ENCODE results near the gene RTL3.

RTL3 gene

DNA sequence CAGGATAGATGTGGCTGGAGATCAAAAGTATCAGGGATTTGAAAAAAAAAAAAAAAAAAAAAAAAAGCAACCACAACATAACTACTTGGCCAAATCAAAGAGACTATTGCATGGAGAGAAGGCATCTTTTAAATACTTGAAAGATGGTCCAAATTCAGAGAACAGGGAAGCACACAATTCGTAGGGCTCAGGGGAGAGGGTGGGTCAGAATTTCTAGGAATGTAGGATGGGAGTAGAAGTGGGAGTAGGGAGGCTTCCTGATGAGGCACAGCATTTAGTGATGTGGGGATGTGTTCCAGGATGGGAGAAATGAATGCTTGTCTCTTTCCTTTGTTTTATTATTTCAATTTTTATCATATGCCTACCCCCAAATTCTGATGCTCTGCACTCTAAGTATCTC, 36.3 kb downstream of the RTL3 start:
- no peak for DNase-seq (ENCODE audit: extremely low read depth in 1 of 2, low read depth in 1 of 2)

DNA sequence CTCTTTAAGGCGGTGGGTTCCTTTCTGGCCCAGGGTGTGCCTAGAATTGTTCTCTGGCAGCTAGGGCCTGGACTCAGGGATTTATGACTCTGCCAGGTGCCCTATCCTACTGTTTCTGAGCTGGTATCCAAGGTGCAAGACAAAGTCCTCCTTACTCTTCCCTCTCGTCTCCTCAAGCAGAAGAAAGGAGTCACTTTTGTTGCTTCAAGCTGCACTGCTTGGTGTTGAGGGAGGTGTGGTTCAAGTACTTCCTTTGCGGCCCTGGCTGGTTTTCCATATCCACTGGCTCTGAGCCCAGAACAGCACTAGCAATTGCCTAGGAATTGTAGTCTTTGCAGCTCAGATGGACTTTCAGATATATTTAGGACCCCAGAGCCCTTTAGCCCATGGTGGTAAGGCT, 39.3 kb downstream of the RTL3 start:
- no peak for DNase-seq (ENCODE audit: extremely low read depth in 1 of 2, low read depth in 1 of 2)

DNA sequence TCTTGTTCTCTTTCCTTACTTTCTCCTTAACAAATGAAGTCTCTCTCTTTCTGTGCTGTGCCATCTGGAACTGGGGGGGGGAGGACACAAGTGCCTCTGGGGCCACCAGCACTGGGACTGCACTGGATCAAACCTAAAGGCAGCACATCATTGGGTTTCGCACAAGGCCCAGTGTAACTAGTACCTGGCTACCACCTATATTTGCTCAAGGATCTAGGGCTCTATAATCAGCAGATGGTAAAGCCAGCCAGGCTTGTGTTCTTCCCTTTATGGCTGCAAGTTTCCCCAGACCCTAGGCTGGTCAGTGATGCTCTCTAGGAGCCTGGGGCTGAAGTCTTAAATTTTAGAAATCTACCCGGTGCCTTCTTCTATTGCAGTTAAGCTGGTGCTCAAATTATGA, 40.1 kb downstream of the RTL3 start:
- DNase-seq (ENCODE audit: extremely low read depth in 1 of 2, low read depth in 1 of 2): no peak

DNA sequence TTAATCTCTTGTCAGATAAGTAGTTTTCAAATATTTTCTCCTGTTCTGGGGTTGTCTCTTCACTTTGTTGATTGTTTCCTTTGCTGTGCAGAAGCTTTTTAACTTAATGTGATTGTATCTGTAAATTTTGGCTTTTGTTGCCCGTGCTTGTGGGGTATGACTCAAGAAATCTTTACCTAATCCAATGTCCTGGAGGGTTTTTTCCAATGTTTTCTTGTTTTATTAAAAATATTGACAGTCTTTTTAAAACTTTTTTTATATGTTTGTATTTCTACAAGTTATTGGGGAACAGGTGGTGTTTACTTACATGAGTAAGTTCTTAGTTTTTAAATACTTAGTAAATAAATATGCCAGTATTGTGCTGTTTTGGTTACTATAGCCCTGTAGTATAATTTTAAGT, 44.9 kb downstream of the RTL3 start:
- DNase-seq (ENCODE audit: extremely low read depth in 1 of 2, low read depth in 1 of 2): no peak

Data from stimulated activated CD8-positive, alpha-beta memory T cell treated with anti-CD3 and anti-CD28 coated beads, Interleukin-7, amount 100 ng/mL, for 48 hours (primary cell).